Panc1 (cell line): ENCODE data around the gene NR1I2. TPM values are rescaled to one million over a fixed set of nuclear protein-coding genes. Genes with fewer than 3 reads are reported as not detected.

ENCODE experiments used
- ATAC-seq: fragments of 200-7000 bp; cut with Tn5 transposase; 2 replicates; pipeline ENCODE4 v1.9.1; 2020; ENCODE audit warnings: mild to moderate bottlenecking, moderate library complexity
- BruUV-seq: library from RNA; stranded (reverse); fragments of 400-500 nt; replicated peaks from 2 replicates; lab custom pipeline; 2021; lab: Mats Ljungman, UMichigan
- CTCF ChIA-PET: fragments of 300-600 bp; sonication (Branson Sonifier 250); formaldehyde crosslinking; loops from one replicate; lab custom pipeline; 2022; ENCODE audit warnings: antibody characterized with exemption; lab: Charles Lee
- POLR2A ChIA-PET: fragments of 300-600 bp; sonication (Branson Sonifier 250); formaldehyde crosslinking; loops from one replicate; lab custom pipeline; 2022; ENCODE audit warnings: antibody characterized with exemption; lab: Charles Lee
- DNase-seq: peaks from one replicate; pipeline ENCODE4 v3.0.0-alpha.2; 2010; ENCODE audit warnings: low read depth, low spot score
- H3K27ac ChIP-seq: 2 replicates; pipeline ENCODE4 v1.5.1; 2011; ENCODE audit warnings: mild to moderate bottlenecking, low read length, inconsistent platforms
- H3K27me3 ChIP-seq: fragments of 200-500 bp; sonication (Bioruptor generic); 2 replicates; pipeline ENCODE4 v1.6.0; 2014; ENCODE audit warnings: low read length, inconsistent platforms; ENCODE audit not compliant: control insufficient read depth, insufficient read depth
- H3K36me3 ChIP-seq: fragments of 200-500 bp; sonication (Bioruptor generic); 2 replicates; pipeline ENCODE4 v1.5.1; 2014; ENCODE audit warnings: inconsistent platforms, mild to moderate bottlenecking, low read length, moderate library complexity; ENCODE audit not compliant: control insufficient read depth, insufficient read depth
- H3K4me1 ChIP-seq: 2 replicates; pipeline ENCODE4 v1.5.1; 2011; ENCODE audit warnings: inconsistent platforms, mild to moderate bottlenecking, low read length, moderate library complexity; ENCODE audit not compliant: control insufficient read depth, insufficient read depth
- H3K4me3 ChIP-seq, 2 experiments: 2 replicates each; pipeline ENCODE4 v1.5.1; 2011 to 2012; ENCODE audit warnings: low read depth in 2 of 2, low read length in 2 of 2, mild to moderate bottlenecking in 2 of 2, inconsistent platforms in 1 of 2, moderate library complexity in 1 of 2
- H3K9me3 ChIP-seq: fragments of 200-500 bp; sonication (Bioruptor generic); 2 replicates; pipeline ENCODE4 v1.5.1; 2014; ENCODE audit warnings: low read depth, mild to moderate bottlenecking, inconsistent platforms, low read length, moderate library complexity; ENCODE audit not compliant: control insufficient read depth, insufficient read depth
- POLR2AphosphoS5 ChIP-seq: IDR thresholded peaks from 2 replicates; pipeline ENCODE4 v1.6.1; 2012; ENCODE audit warnings: mild to moderate bottlenecking, low read depth, low read length, moderate library complexity
- SIN3A ChIP-seq: IDR thresholded peaks from 2 replicates; pipeline ENCODE4 v1.6.1; 2012; ENCODE audit warnings: low read depth, mild to moderate bottlenecking, low read length, moderate library complexity, borderline replicate concordance; ENCODE audit not compliant: insufficient read depth
- TCF7L2 ChIP-seq: IDR thresholded peaks from 2 replicates; pipeline ENCODE4 v1.6.1; 2011; ENCODE audit warnings: mild to moderate bottlenecking, low read depth, low read length, inconsistent platforms
- in situ Hi-C: cut with HindIII; loops from 2 replicates; pipeline ENCODE4 v1.10.0; 2016; ENCODE audit warnings: low sequenced_read_pairs, low pct_unique_long_range_greater_than_20kb
- intact Hi-C: fragments of 100-400 bp; cut with micrococcal nuclease; formaldehyde crosslinking; loops from one replicate; pipeline ENCODE4 v1.10.0; 2022; ENCODE audit not compliant: unreplicated experiment
- total RNA-seq: library from RNA; stranded (reverse); gene quantifications from one replicate; pipeline ENCODE4 v1.2.1, GENCODE V29; 2021; ENCODE audit not compliant: unreplicated experiment
- TF ChIP-seq, protein P1 (sequence below), 2 experiments: IDR thresholded peaks; 2 replicates each; pipeline ENCODE4 v1.6.1; 2011 to 2012; ENCODE audit warnings: low read depth in 2 of 2, control low read depth in 1 of 2, low read length in 1 of 2, mild to moderate bottlenecking in 1 of 2, moderate library complexity in 1 of 2; ENCODE audit not compliant: insufficient read depth in 1 of 2
- TF ChIP-seq, protein P2 (sequence below): fragments of 450-650 bp; IDR thresholded peaks from 2 replicates; pipeline ENCODE4 v1.5.1; 2017; ENCODE audit warnings: mild to moderate bottlenecking

Gene NR1I2
- total RNA-seq, 1 experiment from 2014 or later = not detected

DNA sequence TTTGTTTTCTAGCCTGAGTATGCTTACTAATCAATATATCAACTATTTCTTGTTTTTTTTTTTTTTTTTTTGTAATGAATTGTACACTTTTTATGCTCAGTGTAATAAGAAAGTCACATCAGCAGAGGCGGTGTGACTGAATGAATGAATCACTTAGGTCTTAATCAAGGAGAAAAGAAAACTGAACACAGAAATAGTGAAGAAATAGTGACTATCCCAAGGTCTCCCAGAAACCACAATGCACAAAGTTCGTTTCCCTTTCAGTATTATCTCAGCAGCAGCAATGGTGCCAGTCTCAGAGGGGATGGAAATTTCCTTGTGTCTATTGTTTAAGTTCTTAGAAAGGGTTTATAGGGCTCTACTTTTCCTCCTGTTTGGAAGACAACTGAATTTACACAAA lies 80.7 kb downstream of the NR1I2 start:
- H3K4me1 ChIP-seq = no peaks in the 10 kb centered on the region
- POLR2A ChIA-PET = no interaction called here
- no peaks in the 10 kb centered on the region for H3K27me3 ChIP-seq
- ATAC-seq (no peak), DNase-seq (no peak)
- intact Hi-C loops (no loop called here), in situ Hi-C loops (no loop called here)
- TF ChIP-seq, protein P1, sequence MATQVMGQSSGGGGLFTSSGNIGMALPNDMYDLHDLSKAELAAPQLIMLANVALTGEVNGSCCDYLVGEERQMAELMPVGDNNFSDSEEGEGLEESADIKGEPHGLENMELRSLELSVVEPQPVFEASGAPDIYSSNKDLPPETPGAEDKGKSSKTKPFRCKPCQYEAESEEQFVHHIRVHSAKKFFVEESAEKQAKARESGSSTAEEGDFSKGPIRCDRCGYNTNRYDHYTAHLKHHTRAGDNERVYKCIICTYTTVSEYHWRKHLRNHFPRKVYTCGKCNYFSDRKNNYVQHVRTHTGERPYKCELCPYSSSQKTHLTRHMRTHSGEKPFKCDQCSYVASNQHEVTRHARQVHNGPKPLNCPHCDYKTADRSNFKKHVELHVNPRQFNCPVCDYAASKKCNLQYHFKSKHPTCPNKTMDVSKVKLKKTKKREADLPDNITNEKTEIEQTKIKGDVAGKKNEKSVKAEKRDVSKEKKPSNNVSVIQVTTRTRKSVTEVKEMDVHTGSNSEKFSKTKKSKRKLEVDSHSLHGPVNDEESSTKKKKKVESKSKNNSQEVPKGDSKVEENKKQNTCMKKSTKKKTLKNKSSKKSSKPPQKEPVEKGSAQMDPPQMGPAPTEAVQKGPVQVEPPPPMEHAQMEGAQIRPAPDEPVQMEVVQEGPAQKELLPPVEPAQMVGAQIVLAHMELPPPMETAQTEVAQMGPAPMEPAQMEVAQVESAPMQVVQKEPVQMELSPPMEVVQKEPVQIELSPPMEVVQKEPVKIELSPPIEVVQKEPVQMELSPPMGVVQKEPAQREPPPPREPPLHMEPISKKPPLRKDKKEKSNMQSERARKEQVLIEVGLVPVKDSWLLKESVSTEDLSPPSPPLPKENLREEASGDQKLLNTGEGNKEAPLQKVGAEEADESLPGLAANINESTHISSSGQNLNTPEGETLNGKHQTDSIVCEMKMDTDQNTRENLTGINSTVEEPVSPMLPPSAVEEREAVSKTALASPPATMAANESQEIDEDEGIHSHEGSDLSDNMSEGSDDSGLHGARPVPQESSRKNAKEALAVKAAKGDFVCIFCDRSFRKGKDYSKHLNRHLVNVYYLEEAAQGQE (IDR thresholded peaks at IDR 0.05; ENCODE audit: insufficient read depth in 1 of 2, low read depth in 2 of 2, low read length in 1 of 2) = no peak
- no peak for TF ChIP-seq TCF7L2
- no peak for TF ChIP-seq SIN3A
- TF ChIP-seq POLR2AphosphoS5 = no peak
- TF ChIP-seq, protein P2, sequence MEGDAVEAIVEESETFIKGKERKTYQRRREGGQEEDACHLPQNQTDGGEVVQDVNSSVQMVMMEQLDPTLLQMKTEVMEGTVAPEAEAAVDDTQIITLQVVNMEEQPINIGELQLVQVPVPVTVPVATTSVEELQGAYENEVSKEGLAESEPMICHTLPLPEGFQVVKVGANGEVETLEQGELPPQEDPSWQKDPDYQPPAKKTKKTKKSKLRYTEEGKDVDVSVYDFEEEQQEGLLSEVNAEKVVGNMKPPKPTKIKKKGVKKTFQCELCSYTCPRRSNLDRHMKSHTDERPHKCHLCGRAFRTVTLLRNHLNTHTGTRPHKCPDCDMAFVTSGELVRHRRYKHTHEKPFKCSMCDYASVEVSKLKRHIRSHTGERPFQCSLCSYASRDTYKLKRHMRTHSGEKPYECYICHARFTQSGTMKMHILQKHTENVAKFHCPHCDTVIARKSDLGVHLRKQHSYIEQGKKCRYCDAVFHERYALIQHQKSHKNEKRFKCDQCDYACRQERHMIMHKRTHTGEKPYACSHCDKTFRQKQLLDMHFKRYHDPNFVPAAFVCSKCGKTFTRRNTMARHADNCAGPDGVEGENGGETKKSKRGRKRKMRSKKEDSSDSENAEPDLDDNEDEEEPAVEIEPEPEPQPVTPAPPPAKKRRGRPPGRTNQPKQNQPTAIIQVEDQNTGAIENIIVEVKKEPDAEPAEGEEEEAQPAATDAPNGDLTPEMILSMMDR = no peak
- CTCF ChIA-PET = no interaction called here
- H3K36me3 ChIP-seq = peaks cover 7% of the 10 kb centered on the region
- H3K27ac ChIP-seq = no peak overlapping the region
- no peak overlapping the region for H3K4me3 ChIP-seq
- no peaks in the 10 kb centered on the region for H3K9me3 ChIP-seq
- BruUV-seq = no TSS peak

DNA sequence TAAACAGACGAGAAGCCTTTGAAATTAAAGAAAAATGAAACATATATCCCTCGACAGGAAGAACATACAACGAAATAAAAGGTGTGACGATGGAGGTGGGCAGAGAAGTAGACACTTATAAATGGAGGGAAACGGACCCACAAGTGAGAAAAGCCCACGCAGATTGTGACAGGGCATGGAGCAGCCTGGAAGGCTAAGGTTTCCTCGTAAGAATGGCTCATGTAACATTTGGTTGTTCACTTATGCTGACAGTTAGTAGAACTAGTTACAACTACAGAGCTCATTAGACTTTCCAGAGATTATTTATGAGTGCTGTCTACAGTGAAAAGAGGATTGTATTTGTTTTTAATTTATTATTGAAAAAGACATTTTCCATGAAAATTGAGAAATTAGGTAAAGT lies 82.6 kb downstream of the NR1I2 start:
- DNase-seq (no peak), ATAC-seq (no peak)
- ChIA-PET CTCF (no interaction called here), POLR2A (no interaction called here)
- no TSS peak for BruUV-seq
- no peak overlapping the region for H3K4me3 ChIP-seq
- peaks cover 7% of the 10 kb centered on the region for H3K36me3 ChIP-seq
- in situ Hi-C loops (no loop called here), intact Hi-C loops (no loop called here)
- no peak overlapping the region for H3K27ac ChIP-seq
- H3K4me1 ChIP-seq = no peaks in the 10 kb centered on the region
- no peak for TF ChIP-seq SIN3A
- TF ChIP-seq POLR2AphosphoS5 = no peak
- TF ChIP-seq, protein P2 = no peak
- H3K9me3 ChIP-seq = no peaks in the 10 kb centered on the region
- no peaks in the 10 kb centered on the region for H3K27me3 ChIP-seq

Other genes with a start within 250 kb of the NR1I2 start
- gene CD80, start 222.5 kb upstream of the NR1I2 start, total RNA-seq = 0.15 TPM
- 7.8 TPM for gene ADPRH, start 202.6 kb upstream of the NR1I2 start, total RNA-seq
- not detected for gene PLA1A, start 184.2 kb upstream of the NR1I2 start, total RNA-seq
- 0.15 TPM for gene POPDC2, start 121.5 kb upstream of the NR1I2 start, total RNA-seq
- 81.6 TPM for gene COX17, start 104.7 kb upstream of the NR1I2 start, total RNA-seq
- 0.90 TPM for gene CFAP91, start 79.1 kb upstream of the NR1I2 start, total RNA-seq